Measurements from ENCODE around the gene KATNAL1. TPM values are rescaled to one million over a fixed set of nuclear protein-coding genes. Genes with fewer than 3 reads are reported as not detected.

The KATNAL1 gene
- total RNA-seq, 4 donors from 2014 or later: 22.2 to 41.4 (median 28.4) TPM

GRCh38 chr13:30318026-30318425 lies 10.7 kb upstream of the KATNAL1 start:
- TF ChIP-seq, protein P1, sequence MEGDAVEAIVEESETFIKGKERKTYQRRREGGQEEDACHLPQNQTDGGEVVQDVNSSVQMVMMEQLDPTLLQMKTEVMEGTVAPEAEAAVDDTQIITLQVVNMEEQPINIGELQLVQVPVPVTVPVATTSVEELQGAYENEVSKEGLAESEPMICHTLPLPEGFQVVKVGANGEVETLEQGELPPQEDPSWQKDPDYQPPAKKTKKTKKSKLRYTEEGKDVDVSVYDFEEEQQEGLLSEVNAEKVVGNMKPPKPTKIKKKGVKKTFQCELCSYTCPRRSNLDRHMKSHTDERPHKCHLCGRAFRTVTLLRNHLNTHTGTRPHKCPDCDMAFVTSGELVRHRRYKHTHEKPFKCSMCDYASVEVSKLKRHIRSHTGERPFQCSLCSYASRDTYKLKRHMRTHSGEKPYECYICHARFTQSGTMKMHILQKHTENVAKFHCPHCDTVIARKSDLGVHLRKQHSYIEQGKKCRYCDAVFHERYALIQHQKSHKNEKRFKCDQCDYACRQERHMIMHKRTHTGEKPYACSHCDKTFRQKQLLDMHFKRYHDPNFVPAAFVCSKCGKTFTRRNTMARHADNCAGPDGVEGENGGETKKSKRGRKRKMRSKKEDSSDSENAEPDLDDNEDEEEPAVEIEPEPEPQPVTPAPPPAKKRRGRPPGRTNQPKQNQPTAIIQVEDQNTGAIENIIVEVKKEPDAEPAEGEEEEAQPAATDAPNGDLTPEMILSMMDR (IDR thresholded peaks at IDR 0.05; ENCODE audit: low read depth): no peak

DNA sequence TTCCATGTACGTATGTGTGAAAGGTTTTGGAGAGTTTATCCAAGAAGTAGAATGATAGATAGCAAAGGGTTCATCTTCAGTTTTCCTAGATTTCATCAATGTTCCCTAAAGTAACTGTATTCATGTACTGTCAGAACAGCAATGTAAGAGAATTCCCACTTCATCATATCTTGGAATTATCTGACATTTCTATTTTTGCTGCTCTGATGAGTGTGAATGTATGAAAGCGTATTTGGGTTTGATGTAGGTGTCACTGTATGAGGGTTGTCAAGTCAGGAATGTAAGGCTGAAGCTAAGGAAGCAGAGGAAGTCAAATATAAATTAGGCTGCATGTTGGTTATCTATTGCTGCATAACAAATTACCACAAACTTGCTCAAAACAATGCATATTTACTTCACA lies 7.2 kb upstream of the KATNAL1 start:
- TF ChIP-seq, protein P1 (IDR thresholded peaks at IDR 0.05; ENCODE audit: low read depth): no peak

GRCh38 chr13:30314069-30314468 lies 6.7 kb upstream of the KATNAL1 start:
- TF ChIP-seq, protein P1 (IDR thresholded peaks at IDR 0.05; ENCODE audit: low read depth): no peak

GRCh38 chr13:30313311-30313710 lies 6.0 kb upstream of the KATNAL1 start:
- TF ChIP-seq, protein P1 (IDR thresholded peaks at IDR 0.05; ENCODE audit: low read depth): no peak

GRCh38 chr13:30312904-30313303 lies 5.6 kb upstream of the KATNAL1 start:
- TF ChIP-seq, protein P1 (IDR thresholded peaks at IDR 0.05; ENCODE audit: low read depth): no peak

DNA sequence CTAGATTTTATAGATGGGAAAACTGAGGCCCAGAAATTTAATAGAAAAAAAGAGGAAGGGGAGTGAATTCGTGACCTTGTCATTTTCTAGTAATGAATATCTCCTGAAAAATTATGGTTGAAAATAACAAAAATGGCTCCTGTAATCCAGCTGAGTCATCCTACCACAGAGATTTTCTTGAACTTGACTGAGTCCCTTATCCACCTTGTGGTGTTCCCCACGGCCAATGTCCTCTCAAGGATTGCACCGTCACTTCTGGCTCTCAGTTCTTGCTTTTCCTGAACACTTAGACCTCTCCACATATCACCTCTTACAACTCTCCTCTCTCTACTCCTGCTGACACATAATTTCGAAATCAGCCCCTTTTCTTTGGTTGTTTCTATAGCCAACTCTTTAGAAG lies 1.2 kb upstream of the KATNAL1 start:
- TF ChIP-seq, protein P1 (IDR thresholded peaks at IDR 0.05; ENCODE audit: low read depth): no peak

DNA sequence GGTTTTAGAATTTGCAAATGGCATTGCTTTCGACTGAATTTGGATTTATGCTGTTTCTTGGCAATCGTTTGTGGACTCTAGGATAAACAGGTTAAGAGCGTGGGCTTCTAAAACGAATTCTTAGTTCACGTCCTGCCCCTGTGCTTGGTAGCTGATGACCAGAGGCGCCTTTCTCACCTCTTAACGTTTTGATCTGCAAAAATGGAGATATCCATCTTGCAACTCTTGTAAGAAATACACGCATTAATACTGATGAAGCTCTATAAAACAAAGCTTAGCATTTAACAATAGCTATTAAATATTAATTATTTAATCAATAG lies 580 bp upstream of the KATNAL1 start:
- TF ChIP-seq, protein P1 (IDR thresholded peaks at IDR 0.05; ENCODE audit: low read depth): no peak

Measured in subcutaneous adipose tissue (tissue), 4 donors.